GM23338 (cell line): ENCODE results near the gene TINCR. TPM values are rescaled to one million over a fixed set of nuclear protein-coding genes. Genes with fewer than 3 reads are reported as not detected.

ENCODE experiments used
- ATAC-seq: fragments of 200-7000 bp; cut with Tn5 transposase; 3 replicates; pipeline ENCODE4 v1.9.1; 2020
- DNase-seq: peaks from one replicate; pipeline ENCODE4 v3.0.0-alpha.2; 2015; ENCODE audit warnings: low spot score
- H2AFZ ChIP-seq: fragments of 200-600 bp; sonication (generic); 2 replicates; pipeline ENCODE4 v1.8.0; 2016; ENCODE audit warnings: antibody characterized with exemption, mild to moderate bottlenecking, moderate library complexity
- H3F3A ChIP-seq: fragments of 200-600 bp; sonication (generic); replicated peaks from 2 replicates; pipeline ENCODE4 v1.8.0; 2017; ENCODE audit warnings: antibody characterized with exemption, mixed run types, low read depth
- H3K27ac ChIP-seq: fragments of 200-600 bp; sonication (generic); 2 replicates; pipeline ENCODE4 v1.6.1; 2016; ENCODE audit warnings: low read depth
- H3K27me3 ChIP-seq: fragments of 200-600 bp; sonication (generic); 2 replicates; pipeline ENCODE4 v1.8.0; 2016; ENCODE audit warnings: mild to moderate bottlenecking, mixed run types, moderate library complexity; ENCODE audit not compliant: insufficient read depth
- H3K36me3 ChIP-seq: fragments of 200-600 bp; sonication (generic); 2 replicates; pipeline ENCODE4 v1.8.0; 2016; ENCODE audit warnings: mild to moderate bottlenecking; ENCODE audit not compliant: insufficient read depth
- H3K4me1 ChIP-seq: fragments of 200-600 bp; sonication (generic); 2 replicates; pipeline ENCODE4 v1.8.0; 2016; ENCODE audit warnings: mild to moderate bottlenecking, moderate library complexity; ENCODE audit not compliant: insufficient read depth
- H3K4me2 ChIP-seq: fragments of 200-600 bp; sonication (generic); 2 replicates; pipeline ENCODE4 v1.7.1; 2017; ENCODE audit warnings: mixed run types
- H3K4me3 ChIP-seq: fragments of 200-600 bp; sonication (generic); 2 replicates; pipeline ENCODE4 v1.6.1; 2016; ENCODE audit warnings: mixed run types
- H3K79me2 ChIP-seq: fragments of 200-600 bp; sonication (generic); replicated peaks from 2 replicates; pipeline ENCODE4 v1.8.0; 2017; ENCODE audit warnings: mild to moderate bottlenecking; ENCODE audit not compliant: insufficient read depth
- H3K9me2 ChIP-seq: fragments of 200-600 bp; sonication (generic); 2 replicates; pipeline ENCODE4 v1.8.0; 2017; ENCODE audit not compliant: insufficient read depth
- H4K20me1 ChIP-seq: fragments of 200-600 bp; sonication (generic); replicated peaks from 2 replicates; pipeline ENCODE4 v1.8.0; 2017; ENCODE audit warnings: mild to moderate bottlenecking; ENCODE audit not compliant: insufficient read depth
- H3K27ac Mint-ChIP-seq: 2 replicates; pipeline ENCODE4 v1.8.0; 2020; ENCODE audit warnings: inconsistent platforms, mild to moderate bottlenecking, moderate library complexity, mixed read lengths
- H3K27me3 Mint-ChIP-seq: 3 replicates; pipeline ENCODE4 v1.8.0; 2022; ENCODE audit warnings: low read depth, mild to moderate bottlenecking, moderate library complexity, mixed read lengths, inconsistent platforms; ENCODE audit not compliant: insufficient read depth, poor library complexity
- H3K36me3 Mint-ChIP-seq: 3 replicates; pipeline ENCODE4 v1.8.0; 2021; ENCODE audit warnings: low read depth, mild to moderate bottlenecking, inconsistent platforms, moderate library complexity, mixed read lengths
- H3K4me1 Mint-ChIP-seq: 3 replicates; pipeline ENCODE4 v1.8.0; 2020; ENCODE audit warnings: mild to moderate bottlenecking, inconsistent platforms, mixed read lengths
- H3K4me3 Mint-ChIP-seq: 3 replicates; pipeline ENCODE4 v1.8.0; 2021; ENCODE audit warnings: moderate library complexity, mild to moderate bottlenecking, inconsistent platforms, mixed read lengths
- H3K9me3 Mint-ChIP-seq: 3 replicates; pipeline ENCODE4 v1.8.0; 2020; ENCODE audit warnings: moderate library complexity, mild to moderate bottlenecking, inconsistent platforms, mixed read lengths
- CREB1 ChIP-seq: fragments of 250-450 bp; sonication (Bioruptor Pico); IDR thresholded peaks from 2 replicates; pipeline ENCODE4 v1.5.0; 2020; ENCODE audit warnings: low read depth, mild to moderate bottlenecking, moderate library complexity
- CTCF ChIP-seq, 2 experiments: fragments of 200-600 bp in 1 of 2; sonication (generic) in 1 of 2; conservative IDR thresholded peaks; 2 replicates each; pipeline versions ENCODE4 v1.5.1 to v1.6.1; 2016 to 2017; ENCODE audit warnings: antibody characterized with exemption in 2 of 2, low read depth in 2 of 2, mild to moderate bottlenecking in 2 of 2, moderate library complexity in 1 of 2
- ETS1 ChIP-seq: IDR thresholded peaks from 2 replicates; pipeline ENCODE4 v1.6.1; 2016; ENCODE audit warnings: antibody characterized with exemption
- EZH2 ChIP-seq: fragments of 200-600 bp; sonication (generic); IDR thresholded peaks from one replicate; pipeline ENCODE4 v1.8.0; 2017; ENCODE audit warnings: antibody characterized with exemption, mild to moderate bottlenecking, low read depth; ENCODE audit not compliant: unreplicated experiment
- EZH2phosphoT487 ChIP-seq: fragments of 200-600 bp; sonication (generic); IDR thresholded peaks from one replicate; pipeline ENCODE4 v1.8.1; 2018; ENCODE audit warnings: antibody characterized with exemption; ENCODE audit not compliant: unreplicated experiment
- JUNB ChIP-seq: IDR thresholded peaks from one replicate; pipeline ENCODE4 v1.6.1; 2016; ENCODE audit warnings: antibody characterized with exemption; ENCODE audit not compliant: unreplicated experiment
- NANOG ChIP-seq: IDR thresholded peaks from 2 replicates; pipeline ENCODE4 v1.6.1; 2016; ENCODE audit warnings: antibody characterized with exemption, borderline replicate concordance
- POLR2AphosphoS5 ChIP-seq: IDR thresholded peaks from 2 replicates; pipeline ENCODE4 v1.6.1; 2016; ENCODE audit warnings: antibody characterized with exemption, low read depth
- REST ChIP-seq: IDR thresholded peaks from one replicate; pipeline ENCODE4 v1.6.1; 2018; ENCODE audit warnings: antibody characterized with exemption; ENCODE audit not compliant: unreplicated experiment
- STAT1 ChIP-seq: IDR thresholded peaks from one replicate; pipeline ENCODE4 v1.6.1; 2016; ENCODE audit warnings: antibody characterized with exemption; ENCODE audit not compliant: unreplicated experiment
- ZNF114 ChIP-seq: fragments of 250-450 bp; sonication (Bioruptor Pico); IDR thresholded peaks from 2 replicates; pipeline ENCODE4 v1.5.0; 2020; ENCODE audit warnings: mild to moderate bottlenecking, moderate library complexity
- ZNF331 ChIP-seq: fragments of 250-450 bp; sonication (Bioruptor Pico); IDR thresholded peaks from 2 replicates; pipeline ENCODE4 v1.5.0; 2020; ENCODE audit warnings: low read depth, mild to moderate bottlenecking, moderate library complexity
- ZNF462 ChIP-seq: fragments of 250-450 bp; sonication (Bioruptor Pico); IDR thresholded peaks from 2 replicates; pipeline ENCODE4 v1.5.0; 2020; ENCODE audit warnings: mild to moderate bottlenecking, moderate library complexity
- polyA plus RNA-seq: library from polyadenylated mRNA; unstranded; fragments of >200 nt; fragmentation: Nextera tagmentation; extraction: Ambion mirVana; gene quantifications from 2 replicates; pipeline ENCODE4 v1.2.1, GENCODE V29; 2016
- total RNA-seq: library from RNA; depleted of rRNA; stranded (reverse); fragments of >200 nt; shearing (Covaris generic); gene quantifications from 2 replicates; pipeline ENCODE4 v1.2.3, GENCODE V29; 2014

TINCR gene
- total and polyA plus RNA-seq, 2 experiments from 2014 or later = 0.42 to 0.97 TPM

- peaks cover 70% of the 10 kb centered on the region for H3K36me3 Mint-ChIP-seq
- H4K20me1 ChIP-seq = peaks cover 10% of the 10 kb centered on the region; the same call in 1 of the 2 replicates
- peaks cover 7% of the 10 kb centered on the region for H3F3A ChIP-seq
- H3K4me2 ChIP-seq = no peak overlapping the region
- H3K27me3 ChIP-seq = no peaks in the 10 kb centered on the region
- no peaks in the 10 kb centered on the region; the same call in 2 of the 3 replicates for H3K9me3 Mint-ChIP-seq
- no peak overlapping the region for H3K4me3 ChIP-seq
- H3K4me1 ChIP-seq = peaks cover 9% of the 10 kb centered on the region; the same call in 1 of the 2 replicates
- ATAC-seq (no peak), DNase-seq (no peak)
- H3K27ac ChIP-seq = no peak overlapping the region
- H3K27me3 Mint-ChIP-seq = peaks cover 12% of the 10 kb centered on the region
- no peaks in the 10 kb centered on the region for H3K9me2 ChIP-seq
- peaks cover 19% of the 10 kb centered on the region for H3K36me3 ChIP-seq
- H3K79me2 ChIP-seq = no peaks in the 10 kb centered on the region; the same call in 1 of the 2 replicates
- TF ChIP-seq NANOG = no peak
- TF ChIP-seq EZH2phosphoT487 = no peak
- TF ChIP-seq ZNF331 = no peak
- no peak for TF ChIP-seq EZH2
- no peak for TF ChIP-seq POLR2AphosphoS5
- no peak for TF ChIP-seq REST
- TF ChIP-seq ZNF462 (CRISPR knock-in tag) = no peak
- no peak for TF ChIP-seq STAT1
- TF ChIP-seq ETS1 = no peak
- no peak for TF ChIP-seq CREB1 (CRISPR knock-in tag)
- no peak for TF ChIP-seq CTCF (conservative IDR thresholded peaks at IDR 0.05; ENCODE audit: low read depth in 2 of 2)
- TF ChIP-seq ZNF114 (CRISPR knock-in tag) = no peak
- TF ChIP-seq JUNB = no peak
- H3K4me3 Mint-ChIP-seq = no peak overlapping the region
- H2AFZ ChIP-seq = no peak overlapping the region
- H3K27ac Mint-ChIP-seq = no peak overlapping the region
- peaks cover 31% of the 10 kb centered on the region for H3K4me1 Mint-ChIP-seq
These were observed 22.6 kb upstream of the TINCR start for GRCh38 chr19:5590151-5590864.
